GM12878 (cell line): ENCODE measurements around the gene LRBA. TPM values are rescaled to one million over a fixed set of nuclear protein-coding genes. Genes with fewer than 3 reads are reported as not detected.

ENCODE experiments used
- ATAC-seq: fragments of 200-7000 bp; cut with Tn5 transposase; 3 replicates; pipeline ENCODE4 v1.9.1; 2020; ENCODE audit warnings: mild to moderate bottlenecking, moderate library complexity
- BruUV-seq: library from RNA; stranded (reverse); fragments of 400-500 nt; replicated peaks from 2 replicates; lab custom pipeline; 2021; lab: Mats Ljungman, UMichigan
- CTCF ChIA-PET: fragments of 300-600 bp; sonication (Branson Sonifier 250); formaldehyde crosslinking; extraction: SDS; loops from one replicate; lab custom pipeline; 2021; ENCODE audit warnings: inconsistent platforms; lab: Yijun Ruan, JAX
- POLR2A ChIA-PET: fragments of 350-600 bp; formaldehyde crosslinking; extraction: SDS; loops from one replicate; lab custom pipeline; 2021; ENCODE audit warnings: inconsistent platforms; lab: Charles Lee
- RAD21 ChIA-PET: fragments of 300-600 bp; sonication (Branson Sonifier 250); formaldehyde crosslinking; loops from one replicate; lab custom pipeline; 2023; ENCODE audit warnings: antibody characterized with exemption; ENCODE audit not compliant: unreplicated experiment; lab: Charles Lee
- SMC1A ChIA-PET: fragments of 300-600 bp; sonication (Branson Sonifier 250); formaldehyde crosslinking; loops from one replicate; lab custom pipeline; 2023; ENCODE audit not compliant: unreplicated experiment, uncharacterized antibody; lab: Charles Lee
- DNase-seq: peaks from one replicate; pipeline ENCODE4 v3.0.0-alpha.2; 2011; ENCODE audit warnings: low read depth, low spot score
- FAIRE-seq: peaks from 3 replicates; lab custom pipeline; 2011; peaks lifted over from hg19 to GRCh38; lab: Jason Lieb, UNC
- H2AFZ ChIP-seq: 2 replicates; pipeline ENCODE4 v1.6.0; 2011; ENCODE audit warnings: low read depth, low read length, control low read depth; ENCODE audit not compliant: control insufficient read depth
- H3K27ac ChIP-seq: 2 replicates; pipeline ENCODE4 v1.5.1; 2011; ENCODE audit warnings: control low read depth; ENCODE audit not compliant: control insufficient read depth, insufficient read depth
- H3K27me3 ChIP-seq, 2 experiments: replicated peaks in 1 of 2; 2 replicates each; pipeline versions ENCODE4 v1.6.0 to v1.6.1; 2011; ENCODE audit warnings: low read length in 1 of 2; ENCODE audit not compliant: control insufficient read depth in 2 of 2, insufficient read depth in 2 of 2
- H3K36me3 ChIP-seq, 2 experiments: 2 replicates each; pipeline ENCODE4 v1.5.1; 2011; ENCODE audit warnings: low read length in 1 of 2; ENCODE audit not compliant: control insufficient read depth in 2 of 2, insufficient read depth in 2 of 2
- H3K4me1 ChIP-seq: 2 replicates; pipeline ENCODE4 v1.6.1; 2011; ENCODE audit warnings: mild to moderate bottlenecking, low read length, moderate library complexity, mixed read lengths; ENCODE audit not compliant: control insufficient read depth, insufficient read depth
- H3K4me2 ChIP-seq: 2 replicates; pipeline ENCODE4 v1.6.0; 2011; ENCODE audit warnings: control low read depth; ENCODE audit not compliant: control insufficient read depth, insufficient read depth
- H3K4me3 ChIP-seq: fragments of 200-600 bp; sonication (generic); 2 replicates; pipeline ENCODE4 v1.5.1; 2016
- H3K79me2 ChIP-seq: 2 replicates; pipeline ENCODE4 v1.6.0; 2011; ENCODE audit warnings: low read length; ENCODE audit not compliant: control insufficient read depth, insufficient read depth
- H3K9ac ChIP-seq: 2 replicates; pipeline ENCODE4 v1.8.0; 2011; ENCODE audit warnings: low read length, control low read depth, mixed read lengths; ENCODE audit not compliant: control insufficient read depth, insufficient read depth
- H3K9me3 ChIP-seq: replicated peaks from 3 replicates; pipeline ENCODE4 v1.5.1; 2011; ENCODE audit warnings: mild to moderate bottlenecking, low read length; ENCODE audit not compliant: control insufficient read depth, insufficient read depth
- H4K20me1 ChIP-seq: 2 replicates; pipeline ENCODE4 v1.6.0; 2011; ENCODE audit not compliant: control insufficient read depth, insufficient read depth
- ASH2L ChIP-seq: fragments of 300-600, 200-600 bp; sonication (generic); IDR thresholded peaks from 2 replicates; pipeline ENCODE4 v1.6.1; 2017; ENCODE audit warnings: low read depth, mild to moderate bottlenecking, borderline replicate concordance
- BACH1 ChIP-seq: fragments of 450-650 bp; IDR thresholded peaks from 2 replicates; pipeline ENCODE4 v1.6.1; 2017; ENCODE audit warnings: mild to moderate bottlenecking, borderline replicate concordance
- CTCF ChIP-seq, 3 experiments: IDR thresholded peaks in 2 of 3; conservative IDR thresholded peaks in 1 of 3; 2 replicates each; pipeline ENCODE4 v1.5.1; 2011; ENCODE audit warnings: low read depth in 3 of 3, low read length in 3 of 3, mild to moderate bottlenecking in 3 of 3, control low read depth in 2 of 3, moderate library complexity in 2 of 3, inconsistent platforms in 1 of 3, mixed read lengths in 1 of 3; ENCODE audit not compliant: control insufficient read depth in 2 of 3, insufficient read depth in 1 of 3; ENCODE audit errors: extremely low read depth in 1 of 3
- E4F1 ChIP-seq: fragments of 450-650 bp; IDR thresholded peaks from 2 replicates; pipeline ENCODE4 v1.6.1; 2018; ENCODE audit warnings: borderline replicate concordance, mild to moderate bottlenecking; ENCODE audit not compliant: partially characterized antibody
- MEF2A ChIP-seq: IDR thresholded peaks from 2 replicates; pipeline ENCODE4 v1.6.1; 2011; ENCODE audit warnings: low read depth, mild to moderate bottlenecking, low read length, moderate library complexity; ENCODE audit not compliant: insufficient read depth
- SKIL ChIP-seq: fragments of 450-650 bp; IDR thresholded peaks from 2 replicates; pipeline ENCODE4 v1.6.1; 2017; ENCODE audit warnings: mild to moderate bottlenecking, low read depth, inconsistent platforms; ENCODE audit not compliant: poor library complexity, severe bottlenecking
- SMC3 ChIP-seq: IDR thresholded peaks from 2 replicates; pipeline ENCODE4 v1.6.1; 2011; ENCODE audit warnings: low read length, improper control_type of control experiment, borderline replicate concordance
- USF2 ChIP-seq: IDR thresholded peaks from 2 replicates; pipeline ENCODE4 v1.6.1; 2011; ENCODE audit warnings: low read depth, low read length, improper control_type of control experiment, borderline replicate concordance
- WGBS: methylation state at CpG from one replicate; pipeline ENCODE4 v1.1.6; 2016; ENCODE audit warnings: low lambda C conversion rate; ENCODE audit not compliant: insufficient replicate concordance, insufficient coverage; ENCODE audit errors: missing lambda C conversion rate; 5-methylcytosine and 5-hydroxymethylcytosine counted together
- in situ Hi-C: fragments of 300-500 bp; cut with MboI; formaldehyde crosslinking; loops from 9 replicates; pipeline ENCODE4 v1.14.3; 2018; ENCODE audit warnings: mixed read lengths
- intact Hi-C: fragments of 100-400 bp; cut with micrococcal nuclease; formaldehyde crosslinking; loops from one replicate; pipeline ENCODE4 v1.14.2; 2022; ENCODE audit not compliant: unreplicated experiment
- polyA plus RNA-seq, 11 experiments: library from polyadenylated mRNA; depleted of rRNA in 4 of 11; unstranded in 6 of 11; stranded (reverse) in 5 of 11; fragments of >200 nt; fragmentation: Nextera tagmentation in 4 of 11; fragmentation: Illumina TruSeq in 1 of 11; extraction: Ambion mirVana in 4 of 11; extraction: Trizol in 1 of 11; gene quantifications; 1 replicate in 1 of 11; 2 replicates in 10 of 11; pipeline versions ENCODE4 v1.2.1 to v1.2.3, GENCODE V29; 2011 to 2016; ENCODE audit warnings: inconsistent platforms in 2 of 11, missing spikeins in 2 of 11, low read depth in 1 of 11
- total RNA-seq, 4 experiments: library from RNA; depleted of rRNA in 3 of 4; stranded (reverse); fragments of >200 nt in 3 of 4; fragmentation: Illumina TruSeq in 1 of 4; extraction: Trizol in 1 of 4; gene quantifications; 2 replicates each; pipeline versions ENCODE4 v1.2.1 to v1.2.3, GENCODE V29; 2013 to 2021
- TF ChIP-seq, protein P1 (sequence below): fragments of 450-650 bp; IDR thresholded peaks from 2 replicates; pipeline ENCODE4 v1.6.1; 2016; ENCODE audit warnings: mild to moderate bottlenecking
- TF ChIP-seq, protein P2 (sequence below): fragments of 450-650 bp; conservative IDR thresholded peaks from 2 replicates; pipeline ENCODE4 v1.6.1; 2017; ENCODE audit warnings: mild to moderate bottlenecking, moderate library complexity

Gene LRBA
- total and polyA plus RNA-seq, 10 of the 15 experiments (the other 5 are each of a cell fraction or from before 2014, with no cell fraction given) = 20.3 to 93.4 (median 55.0) TPM

GRCh38 chr4:150867148-150867547, 147.9 kb downstream of the LRBA start:
- Histone ChIP-seq H3K4me2 (no peak overlapping the region), H3K9me3 (no peaks in the 10 kb centered on the region), H3K79me2 (no peaks in the 10 kb centered on the region), H3K36me3 (peaks cover 0 to 5% of the 10 kb centered on the region in 2 experiments; a peak in 1 of 4 replicates), H3K27ac (no peak overlapping the region), H3K4me1 (no peaks in the 10 kb centered on the region), H4K20me1 (no peaks in the 10 kb centered on the region), H2AFZ (no peak overlapping the region), H3K4me3 (no peak overlapping the region), H3K27me3 (no peaks in the 10 kb centered on the region), H3K9ac (no peak overlapping the region)
- ChIA-PET RAD21 (interaction anchor here (0.6 to 3.6 kb wide), 31 partner anchors 11 to 870 kb away, joined by 3 to 22 read pairs (median 4); no protein-coding TSS in a partner anchor), SMC1A (interaction anchor here (0.6 to 4.9 kb wide), 66 partner anchors 9 to 902 kb away, joined by 3 to 47 read pairs (median 4); no protein-coding TSS in a partner anchor), CTCF (interaction anchor here (0.6 to 5.2 kb wide), 94 partner anchors 9 to 985 kb away, joined by 3 to 107 read pairs (median 4); no protein-coding TSS in a partner anchor), POLR2A (interaction anchor here (0.6 to 0.7 kb wide), 5 partner anchors 76 to 603 kb away, joined by 3 to 7 read pairs (median 5); no protein-coding TSS in a partner anchor)
- in situ Hi-C loops (loop anchor here (10.0 kb wide), 1 partner anchor 882 kb away; no protein-coding TSS in a partner anchor), intact Hi-C loops (loop anchor here (1.0 to 5.0 kb wide), 2 partner anchors 569 to 865 kb away; no protein-coding TSS in a partner anchor)
- BruUV-seq = no TSS peak
- DNase-seq (peak; percentile 41), ATAC-seq (peak; percentile 96), FAIRE-seq (peak; percentile 52)
- 1% methylated on average over 4 of the region's 4 CpGs for WGBS
- TF ChIP-seq CTCF (IDR thresholded peaks at IDR 0.05 in 2 of 3, conservative IDR thresholded peaks at IDR 0.05 in 1 of 3; ENCODE audit: control insufficient read depth in 2 of 3, extremely low read depth in 1 of 3, insufficient read depth in 1 of 3, low read depth in 3 of 3, low read length in 3 of 3) = peak; percentile 37 to 59 (median 46); a peak in 5 of 6 replicates
- TF ChIP-seq, protein P1, sequence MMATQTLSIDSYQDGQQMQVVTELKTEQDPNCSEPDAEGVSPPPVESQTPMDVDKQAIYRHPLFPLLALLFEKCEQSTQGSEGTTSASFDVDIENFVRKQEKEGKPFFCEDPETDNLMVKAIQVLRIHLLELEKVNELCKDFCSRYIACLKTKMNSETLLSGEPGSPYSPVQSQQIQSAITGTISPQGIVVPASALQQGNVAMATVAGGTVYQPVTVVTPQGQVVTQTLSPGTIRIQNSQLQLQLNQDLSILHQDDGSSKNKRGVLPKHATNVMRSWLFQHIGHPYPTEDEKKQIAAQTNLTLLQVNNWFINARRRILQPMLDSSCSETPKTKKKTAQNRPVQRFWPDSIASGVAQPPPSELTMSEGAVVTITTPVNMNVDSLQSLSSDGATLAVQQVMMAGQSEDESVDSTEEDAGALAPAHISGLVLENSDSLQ = no peak
- no peak for TF ChIP-seq USF2
- TF ChIP-seq E4F1 = no peak
- TF ChIP-seq MEF2A = no peak
- no peak for TF ChIP-seq ASH2L
- TF ChIP-seq, protein P2, sequence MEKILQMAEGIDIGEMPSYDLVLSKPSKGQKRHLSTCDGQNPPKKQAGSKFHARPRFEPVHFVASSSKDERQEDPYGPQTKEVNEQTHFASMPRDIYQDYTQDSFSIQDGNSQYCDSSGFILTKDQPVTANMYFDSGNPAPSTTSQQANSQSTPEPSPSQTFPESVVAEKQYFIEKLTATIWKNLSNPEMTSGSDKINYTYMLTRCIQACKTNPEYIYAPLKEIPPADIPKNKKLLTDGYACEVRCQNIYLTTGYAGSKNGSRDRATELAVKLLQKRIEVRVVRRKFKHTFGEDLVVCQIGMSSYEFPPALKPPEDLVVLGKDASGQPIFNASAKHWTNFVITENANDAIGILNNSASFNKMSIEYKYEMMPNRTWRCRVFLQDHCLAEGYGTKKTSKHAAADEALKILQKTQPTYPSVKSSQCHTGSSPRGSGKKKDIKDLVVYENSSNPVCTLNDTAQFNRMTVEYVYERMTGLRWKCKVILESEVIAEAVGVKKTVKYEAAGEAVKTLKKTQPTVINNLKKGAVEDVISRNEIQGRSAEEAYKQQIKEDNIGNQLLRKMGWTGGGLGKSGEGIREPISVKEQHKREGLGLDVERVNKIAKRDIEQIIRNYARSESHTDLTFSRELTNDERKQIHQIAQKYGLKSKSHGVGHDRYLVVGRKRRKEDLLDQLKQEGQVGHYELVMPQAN = no peak
- TF ChIP-seq SKIL = peak; percentile 54
- no peak for TF ChIP-seq BACH1
- peak; percentile 57; the same call in 1 of the 2 replicates for TF ChIP-seq SMC3
